ENCODE results near the gene CETN3. TPM values are rescaled to one million over a fixed set of nuclear protein-coding genes. Genes with fewer than 3 reads are reported as not detected.

CETN3 gene
- total RNA-seq, 3 donors from 2014 or later (not counting 1 experiment from before 2014, with no cell fraction given), result 3.2 to 8.5 (median 4.0) TPM

DNA sequence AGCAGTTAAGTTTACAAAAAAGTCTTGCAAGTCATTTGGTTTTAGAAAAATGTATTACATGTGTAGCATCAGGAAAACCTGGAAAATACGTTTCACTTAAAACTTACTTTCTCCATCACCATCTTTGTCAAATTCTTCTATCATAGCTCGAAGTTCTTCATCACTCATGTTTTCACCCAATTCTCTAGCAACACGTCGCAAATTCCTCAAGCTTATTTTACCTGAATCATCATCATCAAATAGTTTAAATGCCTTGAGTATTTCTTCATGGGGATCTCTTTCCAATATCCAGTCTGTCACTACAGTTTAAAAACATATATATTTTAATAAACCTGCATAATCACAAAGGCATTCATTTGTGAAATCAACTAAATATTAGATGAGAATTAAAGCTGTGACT, 10.3 kb downstream of the CETN3 start:
- Mint-ChIP-seq H3K4me1 (peaks cover 0 to 5% of the 10 kb centered on the region in 2 donors), H3K27me3 (ENCODE audit: low read depth in 2 of 2) (no peaks in the 10 kb centered on the region), H3K4me3 (no peak overlapping the region), H3K9me3 (no peaks in the 10 kb centered on the region), H3K36me3 (no peaks in the 10 kb centered on the region), H3K27ac (no peak overlapping the region)
- Histone ChIP-seq H3K27ac (ENCODE audit: low read length) (no peak overlapping the region), H3K9me3 (ENCODE audit: control insufficient read depth, insufficient read depth, low read length) (no peaks in the 10 kb centered on the region), H3K4me1 (ENCODE audit: control insufficient read depth, insufficient read depth, low read length) (no peaks in the 10 kb centered on the region), H3K36me3 (ENCODE audit: control insufficient read depth, insufficient read depth, low read length) (peaks cover 19% of the 10 kb centered on the region), H3K4me3 (ENCODE audit: low read length) (no peak overlapping the region), H3K27me3 (ENCODE audit: control insufficient read depth, insufficient read depth, low read length) (no peaks in the 10 kb centered on the region)
- DNase-seq (no peak), ATAC-seq (no peak)
- TF ChIP-seq CTCF (IDR thresholded peaks at IDR 0.05), result no peak
- over 99% methylated on average over 4 of the region's 4 CpGs for WGBS (ENCODE audit: insufficient coverage)
- intact Hi-C loops (cut with micrococcal nuclease), result no loop called here

GRCh38 chr5:90398726-90399125, 10.8 kb downstream of the CETN3 start:
- Mint-ChIP-seq H3K27ac (no peak overlapping the region), H3K4me1 (peaks cover 0 to 5% of the 10 kb centered on the region in 2 donors), H3K4me3 (no peak overlapping the region), H3K36me3 (no peaks in the 10 kb centered on the region), H3K27me3 (ENCODE audit: low read depth in 2 of 2) (no peaks in the 10 kb centered on the region), H3K9me3 (no peaks in the 10 kb centered on the region)
- TF ChIP-seq CTCF (IDR thresholded peaks at IDR 0.05), result no peak
- DNase-seq (no peak), ATAC-seq (no peak)
- H3K4me1 ChIP-seq (ENCODE audit: control insufficient read depth, insufficient read depth, low read length), result no peaks in the 10 kb centered on the region
- H3K9me3 ChIP-seq (ENCODE audit: control insufficient read depth, insufficient read depth, low read length), result no peaks in the 10 kb centered on the region
- intact Hi-C loops (cut with micrococcal nuclease), result no loop called here
- H3K27ac ChIP-seq (ENCODE audit: low read length), result no peak overlapping the region
- H3K4me3 ChIP-seq (ENCODE audit: low read length), result no peak overlapping the region
- no peaks in the 10 kb centered on the region for H3K27me3 ChIP-seq (ENCODE audit: control insufficient read depth, insufficient read depth, low read length)
- WGBS (ENCODE audit: insufficient coverage), result 100% methylated on average over 2 of the region's 2 CpGs
- H3K36me3 ChIP-seq (ENCODE audit: control insufficient read depth, insufficient read depth, low read length), result peaks cover 15% of the 10 kb centered on the region

- H3K36me3 ChIP-seq (ENCODE audit: control insufficient read depth, insufficient read depth, low read length), result peaks cover 11% of the 10 kb centered on the region
- no peak overlapping the region for H3K27ac ChIP-seq (ENCODE audit: low read length)
- Mint-ChIP-seq H3K4me1 (no peaks in the 10 kb centered on the region), H3K27ac (no peak overlapping the region), H3K36me3 (no peaks in the 10 kb centered on the region), H3K4me3 (no peak overlapping the region), H3K9me3 (no peaks in the 10 kb centered on the region), H3K27me3 (ENCODE audit: low read depth in 2 of 2) (no peaks in the 10 kb centered on the region)
- H3K4me3 ChIP-seq (ENCODE audit: low read length), result no peak overlapping the region
- H3K4me1 ChIP-seq (ENCODE audit: control insufficient read depth, insufficient read depth, low read length), result no peaks in the 10 kb centered on the region
- no peaks in the 10 kb centered on the region for H3K27me3 ChIP-seq (ENCODE audit: control insufficient read depth, insufficient read depth, low read length)
- intact Hi-C loops (cut with micrococcal nuclease), result no loop called here
- no peak for TF ChIP-seq CTCF (IDR thresholded peaks at IDR 0.05)
- no CpG with 5 or more reads among the region's 2 CpGs for WGBS (ENCODE audit: insufficient coverage)
- no peaks in the 10 kb centered on the region for H3K9me3 ChIP-seq (ENCODE audit: control insufficient read depth, insufficient read depth, low read length)
- no peak for ATAC-seq
- DNase-seq, result no peak
Observed at GRCh38 chr5:90395005-90395404, 14.6 kb downstream of the CETN3 start.

DNA sequence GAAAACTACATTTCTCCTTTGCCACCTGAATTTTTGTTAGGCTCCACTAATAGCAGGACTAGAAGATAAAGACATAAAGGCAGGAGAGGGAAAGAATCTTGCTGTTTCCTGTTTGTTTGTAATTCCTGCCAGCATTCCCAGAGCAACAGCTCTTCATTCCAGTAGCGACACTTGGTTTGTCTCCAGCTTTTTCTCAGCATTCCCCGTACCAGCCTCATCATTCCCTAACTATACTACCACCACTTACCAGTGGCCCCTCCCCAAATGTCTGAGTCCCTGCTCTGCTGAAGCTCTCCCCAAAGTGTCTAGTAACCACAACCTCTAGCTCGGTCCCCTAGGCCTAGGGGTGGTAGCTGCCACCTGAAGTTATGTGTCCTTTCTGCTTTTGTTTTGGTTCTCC, 18.6 kb downstream of the CETN3 start:
- no peaks in the 10 kb centered on the region for H3K36me3 Mint-ChIP-seq
- Histone ChIP-seq H3K9me3 (ENCODE audit: control insufficient read depth, insufficient read depth, low read length) (no peaks in the 10 kb centered on the region), H3K4me3 (ENCODE audit: low read length) (no peak overlapping the region), H3K27me3 (ENCODE audit: control insufficient read depth, insufficient read depth, low read length) (no peaks in the 10 kb centered on the region), H3K4me1 (ENCODE audit: control insufficient read depth, insufficient read depth, low read length) (no peaks in the 10 kb centered on the region), H3K36me3 (ENCODE audit: control insufficient read depth, insufficient read depth, low read length) (no peaks in the 10 kb centered on the region), H3K27ac (ENCODE audit: low read length) (no peak overlapping the region)
- H3K27ac Mint-ChIP-seq, result no peak overlapping the region
- WGBS (ENCODE audit: insufficient coverage), result 94% methylated on average over 3 of the region's 3 CpGs
- intact Hi-C loops (cut with micrococcal nuclease), result no loop called here
- no peak for DNase-seq
- no peaks in the 10 kb centered on the region for H3K4me1 Mint-ChIP-seq
- no peak overlapping the region for H3K4me3 Mint-ChIP-seq
- H3K9me3 Mint-ChIP-seq, result no peaks in the 10 kb centered on the region
- no peaks in the 10 kb centered on the region for H3K27me3 Mint-ChIP-seq (ENCODE audit: low read depth in 2 of 2)
- no peak for ATAC-seq
- TF ChIP-seq CTCF (IDR thresholded peaks at IDR 0.05), result no peak
